Endometrium (tissue), 2 donors: ENCODE results near the gene PCDHA8.
"Not testable (repeated sequence)": the region's sequence is repeated elsewhere in the genome, so short reads cannot be mapped to it uniquely, and the experiment has no call there.

Source experiments
- FAIRE-seq: peaks from 2 replicates; lab custom pipeline; 2012; peaks lifted over from hg19 to GRCh38; lab: Jason Lieb, UNC
- donor health status: control.
- donor health status: control.

The PCDHA8 gene

GRCh38 chr5:140875085-140876065, 34.4 kb downstream of the PCDHA8 start, which contains the start of gene PCDHA12:
Gene PCDHA12 (plus strand): TSS chr5:140875308. CDS start chr5:140875473, 165 bp downstream.
- no peak for FAIRE-seq

DNA sequence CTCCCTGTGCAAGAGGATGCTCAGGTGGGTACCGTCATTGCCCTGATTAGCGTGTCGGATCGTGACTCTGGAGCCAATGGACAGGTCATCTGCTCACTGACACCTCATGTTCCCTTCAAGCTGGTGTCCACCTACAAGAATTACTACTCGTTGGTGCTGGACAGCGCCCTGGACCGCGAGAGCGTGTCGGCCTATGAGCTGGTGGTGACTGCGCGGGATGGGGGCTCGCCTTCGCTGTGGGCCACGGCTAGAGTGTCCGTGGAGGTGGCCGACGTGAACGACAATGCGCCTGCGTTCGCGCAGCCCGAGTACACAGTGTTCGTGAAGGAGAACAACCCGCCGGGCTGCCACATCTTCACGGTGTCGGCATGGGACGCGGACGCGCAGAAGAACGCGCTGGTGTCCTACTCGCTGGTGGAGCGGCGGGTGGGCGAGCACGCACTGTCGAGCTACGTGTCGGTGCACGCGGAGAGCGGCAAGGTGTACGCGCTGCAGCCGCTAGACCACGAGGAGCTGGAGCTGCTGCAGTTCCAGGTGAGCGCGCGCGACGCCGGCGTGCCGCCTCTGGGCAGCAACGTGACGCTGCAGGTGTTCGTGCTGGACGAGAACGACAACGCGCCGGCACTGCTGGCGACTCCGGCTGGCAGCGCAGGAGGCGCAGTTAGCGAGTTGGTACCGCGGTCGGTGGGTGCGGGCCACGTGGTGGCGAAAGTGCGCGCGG, 35.7 kb downstream of the PCDHA8 start:
- not testable (repeated sequence) for FAIRE-seq

DNA sequence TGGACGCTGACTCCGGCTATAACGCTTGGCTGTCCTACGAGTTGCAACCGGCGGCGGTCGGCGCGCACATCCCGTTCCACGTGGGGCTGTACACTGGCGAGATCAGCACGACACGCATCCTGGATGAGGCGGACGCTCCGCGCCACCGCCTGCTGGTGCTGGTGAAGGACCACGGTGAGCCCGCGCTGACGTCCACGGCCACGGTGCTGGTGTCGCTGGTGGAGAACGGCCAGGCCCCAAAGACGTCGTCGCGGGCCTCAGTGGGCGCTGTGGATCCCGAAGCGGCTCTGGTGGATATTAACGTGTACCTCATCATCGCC, 36.2 kb downstream of the PCDHA8 start:
- no peak for FAIRE-seq

- FAIRE-seq = no peak
Measured at GRCh38 chr5:140881889-140882590, 41.1 kb downstream of the PCDHA8 start, which contains the start of gene PCDHA13. Gene PCDHA13 (plus strand): TSS chr5:140882124. CDS start chr5:140882269, 145 bp downstream.

- no peak for FAIRE-seq
Measured at GRCh38 chr5:140882591-140882899, 41.6 kb downstream of the PCDHA8 start.

DNA sequence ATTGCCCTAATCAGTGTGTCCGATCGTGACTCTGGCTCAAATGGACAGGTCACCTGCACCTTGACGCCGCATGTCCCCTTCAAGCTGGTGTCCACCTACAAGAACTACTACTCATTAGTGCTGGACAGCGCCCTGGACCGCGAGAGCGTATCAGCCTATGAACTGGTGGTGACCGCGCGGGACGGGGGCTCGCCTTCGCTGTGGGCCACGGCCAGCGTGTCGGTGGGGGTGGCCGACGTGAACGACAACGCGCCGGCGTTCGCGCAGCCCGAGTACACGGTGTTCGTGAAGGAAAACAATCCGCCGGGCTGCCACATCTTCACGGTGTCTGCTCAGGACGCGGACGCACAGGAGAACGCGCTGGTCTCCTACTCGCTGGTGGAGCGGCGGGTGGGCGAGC, 42.4 kb downstream of the PCDHA8 start:
- no peak for FAIRE-seq

GRCh38 chr5:140883927-140884697, 43.1 kb downstream of the PCDHA8 start:
- FAIRE-seq = no peak
